Nephron (organoid): ENCODE results near the gene LRRC37B.
"Not testable (repeated sequence)": the region's sequence is repeated elsewhere in the genome, so short reads cannot be mapped to it uniquely, and the experiment has no call there.

ENCODE experiments used
- H3K27ac Mint-ChIP-seq, 3 experiments: 2 replicates each; pipeline ENCODE4 v1.8.0; 2020; ENCODE audit warnings: mixed read lengths in 3 of 3, mild to moderate bottlenecking in 2 of 3, moderate library complexity in 1 of 3
- H3K27me3 Mint-ChIP-seq: 2 replicates; pipeline ENCODE4 v1.8.0; 2021; ENCODE audit warnings: low read depth, mild to moderate bottlenecking, moderate library complexity, mixed read lengths
- H3K36me3 Mint-ChIP-seq: 2 replicates; pipeline ENCODE4 v1.8.0; 2020; ENCODE audit warnings: low read depth, mixed read lengths
- H3K4me1 Mint-ChIP-seq: 2 replicates; pipeline ENCODE4 v1.8.0; 2020; ENCODE audit warnings: mixed read lengths
- H3K4me3 Mint-ChIP-seq, 3 experiments: 2 replicates each; pipeline ENCODE4 v1.8.0; 2020; ENCODE audit warnings: mild to moderate bottlenecking in 3 of 3, mixed read lengths in 3 of 3, moderate library complexity in 2 of 3
- H3K9me3 Mint-ChIP-seq: 2 replicates; pipeline ENCODE4 v1.8.0; 2020; ENCODE audit warnings: mixed read lengths
- CTCF ChIP-seq, 3 experiments: fragments of 200-600 bp; sonication (generic); IDR thresholded peaks; one replicate each; pipeline ENCODE4 v1.5.0; 2021; ENCODE audit warnings: antibody characterized with exemption in 3 of 3; ENCODE audit not compliant: unreplicated experiment in 3 of 3

LRRC37B gene

GRCh38 chr17:32019228-32019627, 12.0 kb downstream of the LRRC37B start:
- peaks cover 8% of the 10 kb centered on the region for H3K4me1 Mint-ChIP-seq

GRCh38 chr17:32020943-32021614, 13.9 kb downstream of the LRRC37B start:
- no peak for TF ChIP-seq CTCF (IDR thresholded peaks at IDR 0.05; ENCODE audit: unreplicated experiment in 3 of 3)
- no peaks in the 10 kb centered on the region for H3K27me3 Mint-ChIP-seq
- H3K4me1 Mint-ChIP-seq: peaks cover 5% of the 10 kb centered on the region
- no peak overlapping the region for H3K27ac Mint-ChIP-seq
- peaks cover 28% of the 10 kb centered on the region for H3K36me3 Mint-ChIP-seq
- H3K4me3 Mint-ChIP-seq: no peak overlapping the region
- no peaks in the 10 kb centered on the region for H3K9me3 Mint-ChIP-seq

More at GRCh38 chr17:32019228-32019627, 12.0 kb downstream of the LRRC37B start:
- Mint-ChIP-seq H3K4me3 (no peak overlapping the region), H3K27me3 (no peaks in the 10 kb centered on the region), H3K27ac (no peak overlapping the region), H3K36me3 (peaks cover 28% of the 10 kb centered on the region), H3K9me3 (no peaks in the 10 kb centered on the region)
- TF ChIP-seq CTCF (IDR thresholded peaks at IDR 0.05; ENCODE audit: unreplicated experiment in 3 of 3): no peak

- Mint-ChIP-seq H3K27me3 (no peaks in the 10 kb centered on the region), H3K9me3 (no peaks in the 10 kb centered on the region), H3K4me3 (no peak overlapping the region), H3K36me3 (peaks cover 28% of the 10 kb centered on the region), H3K4me1 (no peaks in the 10 kb centered on the region), H3K27ac (no peak overlapping the region)
- TF ChIP-seq CTCF (IDR thresholded peaks at IDR 0.05; ENCODE audit: unreplicated experiment in 3 of 3): no peak
These were observed 14.4 kb downstream of the LRRC37B start for GRCh38 chr17:32021615-32021955.

GRCh38 chr17:32022554-32022953, 15.4 kb downstream of the LRRC37B start:
- not testable (repeated sequence) for H3K27me3 Mint-ChIP-seq, H3K9me3 Mint-ChIP-seq, H3K4me1 Mint-ChIP-seq, H3K4me3 Mint-ChIP-seq, H3K27ac Mint-ChIP-seq
- H3K36me3 Mint-ChIP-seq: peaks cover 29% of the 10 kb centered on the region

- not testable (repeated sequence) for H3K9me3 Mint-ChIP-seq, H3K4me1 Mint-ChIP-seq, H3K4me3 Mint-ChIP-seq, H3K27me3 Mint-ChIP-seq, H3K27ac Mint-ChIP-seq
- H3K36me3 Mint-ChIP-seq: peaks cover 12% of the 10 kb centered on the region
These were observed 20.1 kb downstream of the LRRC37B start for GRCh38 chr17:32027271-32027670.

GRCh38 chr17:32033223-32033622, 26.0 kb downstream of the LRRC37B start:
- H3K36me3 Mint-ChIP-seq: peaks cover 24% of the 10 kb centered on the region

GRCh38 chr17:32033812-32034211, 26.6 kb downstream of the LRRC37B start:
- H3K36me3 Mint-ChIP-seq: peaks cover 28% of the 10 kb centered on the region
- H3K9me3 Mint-ChIP-seq, H3K27ac Mint-ChIP-seq, H3K4me1 Mint-ChIP-seq, H3K27me3 Mint-ChIP-seq, H3K4me3 Mint-ChIP-seq: not testable (repeated sequence)

More at GRCh38 chr17:32033223-32033622, 26.0 kb downstream of the LRRC37B start:
- no peaks in the 10 kb centered on the region for H3K4me1 Mint-ChIP-seq
- H3K9me3 Mint-ChIP-seq: no peaks in the 10 kb centered on the region
- no peak for TF ChIP-seq CTCF (IDR thresholded peaks at IDR 0.05; ENCODE audit: unreplicated experiment in 3 of 3)
- no peaks in the 10 kb centered on the region for H3K27me3 Mint-ChIP-seq
- no peak overlapping the region for H3K4me3 Mint-ChIP-seq
- H3K27ac Mint-ChIP-seq: no peak overlapping the region

GRCh38 chr17:32040246-32040645, 33.1 kb downstream of the LRRC37B start:
- H3K27me3 Mint-ChIP-seq, H3K4me3 Mint-ChIP-seq, H3K4me1 Mint-ChIP-seq, H3K9me3 Mint-ChIP-seq, H3K27ac Mint-ChIP-seq: not testable (repeated sequence)
- peaks cover 36% of the 10 kb centered on the region for H3K36me3 Mint-ChIP-seq

- H3K27me3 Mint-ChIP-seq, H3K9me3 Mint-ChIP-seq, H3K4me3 Mint-ChIP-seq, H3K27ac Mint-ChIP-seq, H3K4me1 Mint-ChIP-seq: not testable (repeated sequence)
- H3K36me3 Mint-ChIP-seq: peaks cover 25% of the 10 kb centered on the region
These were observed 34.2 kb downstream of the LRRC37B start for GRCh38 chr17:32041306-32041875.

GRCh38 chr17:32042266-32042665, 35.1 kb downstream of the LRRC37B start:
- not testable (repeated sequence) for H3K27ac Mint-ChIP-seq, H3K9me3 Mint-ChIP-seq, H3K4me1 Mint-ChIP-seq, H3K4me3 Mint-ChIP-seq, H3K27me3 Mint-ChIP-seq
- peaks cover 19% of the 10 kb centered on the region for H3K36me3 Mint-ChIP-seq

- H3K36me3 Mint-ChIP-seq: peaks cover 23% of the 10 kb centered on the region
- H3K4me3 Mint-ChIP-seq, H3K27me3 Mint-ChIP-seq, H3K9me3 Mint-ChIP-seq, H3K27ac Mint-ChIP-seq, H3K4me1 Mint-ChIP-seq: not testable (repeated sequence)
These were observed 38.4 kb downstream of the LRRC37B start for GRCh38 chr17:32045611-32046010.
